ENCODE data around the gene APOBEC4. TPM values are rescaled to one million over a fixed set of nuclear protein-coding genes. Genes with fewer than 3 reads are reported as not detected.

Gene APOBEC4
- total and polyA plus RNA-seq, 2 of the 4 experiments (the other 2 are of a cell fraction): not detected

DNA sequence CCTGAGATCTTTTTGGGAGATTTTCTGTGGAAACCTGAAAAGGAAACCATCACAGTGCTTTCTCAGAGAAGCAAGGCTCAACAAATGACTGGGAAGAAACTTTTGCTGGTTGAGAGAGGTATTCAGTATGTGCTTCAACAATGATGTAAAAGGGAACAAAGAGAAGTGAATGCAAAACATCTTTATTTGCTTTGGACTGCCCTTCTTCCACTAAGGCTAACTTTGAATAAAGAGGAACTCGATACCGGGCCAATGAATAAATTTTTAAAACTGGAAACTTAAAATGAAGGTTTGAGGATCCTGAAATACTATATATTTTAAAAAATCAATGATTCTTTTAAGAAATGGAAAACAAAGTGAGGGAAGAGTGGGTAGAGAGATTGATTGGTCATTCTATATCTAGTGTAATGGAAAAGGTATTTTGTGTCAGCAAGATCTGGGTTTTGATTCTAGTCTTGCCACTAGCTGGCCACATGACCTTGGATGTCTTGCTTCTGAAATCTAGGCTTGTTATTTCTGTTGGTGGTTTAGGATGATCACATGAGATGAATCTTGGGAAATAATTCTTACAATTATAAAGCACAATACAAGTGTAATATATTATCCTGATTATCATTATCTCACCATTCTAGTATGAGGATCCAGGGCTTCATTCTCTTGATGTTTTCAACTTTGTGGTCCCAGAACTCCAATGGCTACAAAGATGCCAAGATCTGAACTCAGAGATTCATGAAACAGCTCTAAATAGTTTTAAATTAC is 34.6 kb upstream of the APOBEC4 start:
- no TSS peak for BruUV-seq (replicated peaks)
- intact Hi-C loops (cut with micrococcal nuclease) (loop anchor here (5.0 kb wide), 1 partner anchor 405 kb away; no protein-coding TSS in a partner anchor), dilution Hi-C loops (cut with HindIII; ENCODE audit: low sequenced_read_pairs, unreplicated experiment) (no loop called here), in situ Hi-C loops (cut with MboI; ENCODE audit: low sequenced_read_pairs) (no loop called here)
- ChIA-PET CTCF (no interaction called here), POLR2A (ENCODE audit: unreplicated experiment) (no interaction called here)
- DNase-seq (no peak), ATAC-seq (ENCODE audit: low read depth) (no peak)
- Histone ChIP-seq H2BK5ac (ENCODE audit: low read depth, low read length, poor library complexity, severe bottlenecking) (no peak overlapping the region), H3K4ac (ENCODE audit: low read depth, low read length) (no peak overlapping the region), H2BK15ac (ENCODE audit: low read depth, low read length) (no peak overlapping the region), H2BK20ac (ENCODE audit: low read depth, low read length) (no peak overlapping the region), H4K8ac (ENCODE audit: low read depth in 2 of 2, low read length in 2 of 2) (no peak overlapping the region), H4K91ac (ENCODE audit: insufficient read depth, low read depth, low read length) (no peak overlapping the region), H3K79me1 (ENCODE audit: low read depth in 1 of 2, low read length in 2 of 2) (no peaks in the 10 kb centered on the region; a peak in 2 of 4 replicates), H3K27ac (ENCODE audit: insufficient read depth, low read length) (no peak overlapping the region), H3K18ac (ENCODE audit: low read depth, low read length) (no peak overlapping the region), H3K4me1 (ENCODE audit: control insufficient read depth, insufficient read depth, low read length) (no peaks in the 10 kb centered on the region), H3K9me3 (ENCODE audit: control insufficient read depth, insufficient read depth, low read length) (no peaks in the 10 kb centered on the region), H3K23ac (ENCODE audit: low read depth, low read length) (no peak overlapping the region), H3K9me1 (ENCODE audit: insufficient read depth, low read length) (no peaks in the 10 kb centered on the region), H2AK5ac (ENCODE audit: low read depth, low read length) (no peak overlapping the region), H3K56ac (ENCODE audit: extremely low read depth, insufficient read depth, low read length) (no peak overlapping the region), H3K4me3 (ENCODE audit: insufficient read depth, low read depth, low read length) (no peak overlapping the region), H3K9ac (ENCODE audit: low read depth, low read length) (no peak overlapping the region), H2AFZ (replicated peaks; ENCODE audit: low read length, poor library complexity) (no peak overlapping the region), H2BK120ac (ENCODE audit: low read depth, low read length) (no peak overlapping the region), H3K4me2 (ENCODE audit: low read depth, low read length) (no peak overlapping the region), H3K14ac (replicated peaks; ENCODE audit: low read depth, low read length) (no peak overlapping the region), H4K20me1 (ENCODE audit: insufficient read depth, low read length) (no peaks in the 10 kb centered on the region; the same call in 1 of the 2 replicates), H3K36me3 (ENCODE audit: control insufficient read depth, insufficient read depth, low read length) (no peaks in the 10 kb centered on the region), H3K27me3 (ENCODE audit: control insufficient read depth, insufficient read depth, low read length) (no peaks in the 10 kb centered on the region), H4K5ac (ENCODE audit: low read depth, low read length) (no peak overlapping the region), H2AK9ac (replicated peaks; ENCODE audit: low read depth, low read length, poor library complexity) (no peak overlapping the region)
- TF ChIP-seq RAD21 (IDR thresholded peaks at IDR 0.05; ENCODE audit: low read length) (no peak), BHLHE40 (IDR thresholded peaks at IDR 0.05; ENCODE audit: low read depth, low read length) (no peak), RFX5 (IDR thresholded peaks at IDR 0.05; ENCODE audit: low read depth, low read length) (no peak), MXI1 (IDR thresholded peaks at IDR 0.05; ENCODE audit: borderline replicate concordance, low read depth, low read length) (no peak), FOS (IDR thresholded peaks at IDR 0.05; ENCODE audit: low read depth, low read length) (no peak), CEBPB (IDR thresholded peaks at IDR 0.05; ENCODE audit: low read depth, low read length) (no peak), CHD1 (IDR thresholded peaks at IDR 0.05; ENCODE audit: low read depth, low read length) (no peak), MAZ (IDR thresholded peaks at IDR 0.05; ENCODE audit: borderline replicate concordance, low read depth, low read length) (no peak), RCOR1 (IDR thresholded peaks at IDR 0.05; ENCODE audit: insufficient replicate concordance, low read length) (no peak), NFE2L2 (IDR thresholded peaks at IDR 0.05; ENCODE audit: low read depth, low read length) (no peak), SMC3 (IDR thresholded peaks at IDR 0.05; ENCODE audit: low read depth, low read length) (no peak), MAFK (IDR thresholded peaks at IDR 0.05; ENCODE audit: low read depth, low read length) (no peak), POLR2A (IDR thresholded peaks at IDR 0.05; ENCODE audit: low read depth, low read length) (no peak)
- TF ChIP-seq, protein P1, sequence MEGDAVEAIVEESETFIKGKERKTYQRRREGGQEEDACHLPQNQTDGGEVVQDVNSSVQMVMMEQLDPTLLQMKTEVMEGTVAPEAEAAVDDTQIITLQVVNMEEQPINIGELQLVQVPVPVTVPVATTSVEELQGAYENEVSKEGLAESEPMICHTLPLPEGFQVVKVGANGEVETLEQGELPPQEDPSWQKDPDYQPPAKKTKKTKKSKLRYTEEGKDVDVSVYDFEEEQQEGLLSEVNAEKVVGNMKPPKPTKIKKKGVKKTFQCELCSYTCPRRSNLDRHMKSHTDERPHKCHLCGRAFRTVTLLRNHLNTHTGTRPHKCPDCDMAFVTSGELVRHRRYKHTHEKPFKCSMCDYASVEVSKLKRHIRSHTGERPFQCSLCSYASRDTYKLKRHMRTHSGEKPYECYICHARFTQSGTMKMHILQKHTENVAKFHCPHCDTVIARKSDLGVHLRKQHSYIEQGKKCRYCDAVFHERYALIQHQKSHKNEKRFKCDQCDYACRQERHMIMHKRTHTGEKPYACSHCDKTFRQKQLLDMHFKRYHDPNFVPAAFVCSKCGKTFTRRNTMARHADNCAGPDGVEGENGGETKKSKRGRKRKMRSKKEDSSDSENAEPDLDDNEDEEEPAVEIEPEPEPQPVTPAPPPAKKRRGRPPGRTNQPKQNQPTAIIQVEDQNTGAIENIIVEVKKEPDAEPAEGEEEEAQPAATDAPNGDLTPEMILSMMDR (conservative IDR thresholded peaks at IDR 0.05; ENCODE audit: low read depth, low read length): no peak
- TF ChIP-seq, protein P2, sequence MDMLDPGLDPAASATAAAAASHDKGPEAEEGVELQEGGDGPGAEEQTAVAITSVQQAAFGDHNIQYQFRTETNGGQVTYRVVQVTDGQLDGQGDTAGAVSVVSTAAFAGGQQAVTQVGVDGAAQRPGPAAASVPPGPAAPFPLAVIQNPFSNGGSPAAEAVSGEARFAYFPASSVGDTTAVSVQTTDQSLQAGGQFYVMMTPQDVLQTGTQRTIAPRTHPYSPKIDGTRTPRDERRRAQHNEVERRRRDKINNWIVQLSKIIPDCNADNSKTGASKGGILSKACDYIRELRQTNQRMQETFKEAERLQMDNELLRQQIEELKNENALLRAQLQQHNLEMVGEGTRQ (IDR thresholded peaks at IDR 0.05; ENCODE audit: low read depth, low read length): no peak
- TF ChIP-seq, protein P3, sequence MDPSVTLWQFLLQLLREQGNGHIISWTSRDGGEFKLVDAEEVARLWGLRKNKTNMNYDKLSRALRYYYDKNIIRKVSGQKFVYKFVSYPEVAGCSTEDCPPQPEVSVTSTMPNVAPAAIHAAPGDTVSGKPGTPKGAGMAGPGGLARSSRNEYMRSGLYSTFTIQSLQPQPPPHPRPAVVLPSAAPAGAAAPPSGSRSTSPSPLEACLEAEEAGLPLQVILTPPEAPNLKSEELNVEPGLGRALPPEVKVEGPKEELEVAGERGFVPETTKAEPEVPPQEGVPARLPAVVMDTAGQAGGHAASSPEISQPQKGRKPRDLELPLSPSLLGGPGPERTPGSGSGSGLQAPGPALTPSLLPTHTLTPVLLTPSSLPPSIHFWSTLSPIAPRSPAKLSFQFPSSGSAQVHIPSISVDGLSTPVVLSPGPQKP (IDR thresholded peaks at IDR 0.05; ENCODE audit: borderline replicate concordance, low read depth, low read length): no peak
- no CpG with 5 or more reads among the region's 2 CpGs for WGBS, 2 experiments (ENCODE audit: extremely low coverage in 2 of 2, insufficient read length in 1 of 2)
